Hematopoietic multipotent progenitor cell treated with erythropoietin and hydrocortisone succinate and interleukin-3 and kit ligand, for 17 days (in vitro differentiated cells): Measurements from ENCODE around the gene SUGP1.

Experiments
- DNase-seq: peaks from one replicate; pipeline ENCODE4 v3.0.0-alpha.2; 2015; ENCODE audit warnings: low spot score

SUGP1 gene

GRCh38 chr19:19229701-19230100 lies 90.6 kb downstream of the SUGP1 start:
- no peak for DNase-seq

GRCh38 chr19:19227217-19227616 lies 93.1 kb downstream of the SUGP1 start:
- no peak for DNase-seq

DNA sequence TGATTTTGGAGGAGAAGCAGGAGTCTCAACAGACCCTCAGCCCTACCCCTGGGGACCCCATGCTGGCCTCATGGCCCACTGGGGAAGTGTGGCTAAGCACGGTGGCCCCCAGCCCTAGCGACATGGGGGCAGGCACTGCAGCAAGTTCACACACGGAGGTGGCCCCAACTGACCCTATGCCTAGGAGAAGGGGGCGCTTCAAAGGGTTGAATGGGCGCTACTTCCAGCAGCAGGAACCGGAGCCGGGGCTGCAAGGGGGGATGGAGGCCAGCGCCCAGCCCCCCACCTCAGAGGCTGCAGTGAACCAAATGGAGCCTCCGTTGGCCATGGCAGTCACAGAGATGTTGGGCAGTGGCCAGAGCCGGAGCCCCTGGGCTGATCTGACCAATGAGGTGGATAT lies 93.6 kb downstream of the SUGP1 start:
- DNase-seq = no peak

DNA sequence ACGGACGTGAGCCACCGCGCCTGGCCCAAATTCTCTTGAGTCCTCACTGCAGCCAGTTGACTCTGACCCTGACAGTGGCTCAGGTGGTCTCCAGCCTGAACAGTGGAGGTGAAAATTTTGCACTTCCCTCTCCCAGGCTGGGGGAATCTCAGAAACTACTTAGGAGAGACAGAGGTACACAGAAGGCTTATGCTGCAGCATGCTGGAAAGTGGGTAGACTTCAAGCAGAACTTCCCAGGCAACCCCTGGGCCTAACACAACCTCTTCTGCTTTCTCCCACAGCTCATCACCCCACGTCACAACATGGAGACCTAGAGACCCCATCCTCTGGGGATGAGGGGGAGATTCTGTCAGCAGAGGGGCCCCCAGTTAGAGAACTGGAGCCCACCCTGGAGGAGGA lies 94.1 kb downstream of the SUGP1 start:
- DNase-seq = no peak
